Activated naive CD4-positive, alpha-beta T cell treated with anti-CD3 and anti-CD28 coated beads, Interleukin-2, amount 50 U/mL, for 24 hours (primary cell): Measurements from ENCODE around the gene FURIN.
A peak's percentile ranks its signal among the peaks of the same experiment; 100 is the strongest.

Experiments
- H3K27ac Mint-ChIP-seq: one replicate; pipeline ENCODE4 v1.8.0; 2021; ENCODE audit warnings: mild to moderate bottlenecking, mixed read lengths
- H3K27me3 Mint-ChIP-seq: one replicate; pipeline ENCODE4 v1.8.0; 2021; ENCODE audit warnings: mixed read lengths
- H3K36me3 Mint-ChIP-seq: one replicate; pipeline ENCODE4 v1.8.0; 2021; ENCODE audit warnings: mixed read lengths
- H3K4me1 Mint-ChIP-seq: one replicate; pipeline ENCODE4 v1.8.0; 2021; ENCODE audit warnings: mixed read lengths
- H3K4me3 Mint-ChIP-seq: one replicate; pipeline ENCODE4 v1.8.0; 2021; ENCODE audit warnings: mild to moderate bottlenecking, mixed read lengths
- H3K9me3 Mint-ChIP-seq: one replicate; pipeline ENCODE4 v1.8.0; 2021; ENCODE audit warnings: mixed read lengths

Gene FURIN

DNA sequence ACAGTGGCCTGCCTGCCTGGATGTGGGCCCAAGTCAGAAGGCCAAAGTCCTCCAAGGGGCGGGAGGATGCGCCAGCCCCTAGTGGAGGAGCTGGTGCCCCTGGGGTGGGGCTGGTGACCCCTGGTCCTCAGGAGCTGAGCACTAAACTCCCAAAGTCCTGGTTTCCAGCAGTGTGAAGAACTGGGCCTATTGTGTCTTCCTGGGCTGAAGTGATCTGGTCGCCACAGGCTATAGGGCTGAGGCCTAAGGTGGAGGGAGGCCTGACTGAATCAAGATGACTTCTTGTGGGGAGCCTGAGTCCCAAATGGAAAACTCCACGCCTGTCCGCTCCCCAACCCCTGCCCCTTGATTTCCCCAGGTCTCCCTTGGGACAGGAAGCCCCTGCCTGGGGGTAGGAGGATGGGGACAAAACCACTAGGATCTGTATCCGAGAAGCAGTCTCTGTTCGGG, 15.2 kb downstream of the FURIN start:
- Mint-ChIP-seq H3K36me3 (peaks cover 6% of the 10 kb centered on the region), H3K9me3 (no peaks in the 10 kb centered on the region), H3K4me1 (peaks cover 12% of the 10 kb centered on the region), H3K27me3 (peaks cover 3% of the 10 kb centered on the region), H3K4me3 (no peak overlapping the region), H3K27ac (no peak overlapping the region)

DNA sequence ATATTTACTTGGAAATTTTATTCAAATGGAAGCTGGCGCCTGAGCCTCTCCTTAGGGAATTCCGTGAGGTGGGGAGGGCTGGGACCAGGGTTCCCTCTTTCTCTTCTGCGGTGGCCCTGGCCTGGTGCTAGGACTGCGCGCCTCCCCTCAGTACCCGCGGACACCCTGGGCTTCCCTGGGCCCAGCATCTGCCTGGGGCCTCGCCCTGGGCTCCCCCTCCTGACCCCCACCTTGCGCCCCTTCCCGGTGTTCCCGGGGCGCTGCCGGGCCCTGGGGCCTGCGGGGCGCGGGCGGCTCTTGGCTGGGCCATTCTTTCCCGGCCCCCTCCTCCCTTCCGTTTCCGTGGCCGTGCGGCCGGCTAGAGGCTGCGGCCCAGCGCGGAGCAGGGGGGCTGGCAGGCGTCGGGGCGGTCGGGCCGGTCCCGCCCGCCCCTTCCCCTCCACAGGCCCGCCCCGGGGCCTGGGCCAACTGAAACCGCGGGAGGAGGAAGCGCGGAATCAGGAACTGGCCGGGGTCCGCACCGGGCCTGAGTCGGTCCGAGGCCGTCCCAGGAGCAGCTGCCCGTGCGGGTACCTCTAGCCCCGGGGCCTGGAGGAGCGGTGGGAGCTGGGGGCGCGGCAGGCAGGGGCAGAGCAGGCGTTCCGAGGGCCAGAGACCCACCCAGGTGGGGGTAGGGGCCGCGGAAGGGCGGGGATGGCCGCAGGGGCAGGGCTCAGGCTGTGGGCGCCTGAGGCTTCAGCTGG, 15.8 kb downstream of the FURIN start, which contains the start of gene FES:
Gene FES (plus strand): TSS at position 529 of the 743 bp plus-strand sequence. CDS start 542 bp downstream, outside the sequence.
- Mint-ChIP-seq H3K4me1 (peaks cover 12% of the 10 kb centered on the region), H3K36me3 (peaks cover 6% of the 10 kb centered on the region), H3K4me3 (peak within 1 kb of the TSS; percentile 15), H3K9me3 (no peaks in the 10 kb centered on the region), H3K27ac (no peak within 1 kb of the TSS), H3K27me3 (peaks cover 3% of the 10 kb centered on the region)

DNA sequence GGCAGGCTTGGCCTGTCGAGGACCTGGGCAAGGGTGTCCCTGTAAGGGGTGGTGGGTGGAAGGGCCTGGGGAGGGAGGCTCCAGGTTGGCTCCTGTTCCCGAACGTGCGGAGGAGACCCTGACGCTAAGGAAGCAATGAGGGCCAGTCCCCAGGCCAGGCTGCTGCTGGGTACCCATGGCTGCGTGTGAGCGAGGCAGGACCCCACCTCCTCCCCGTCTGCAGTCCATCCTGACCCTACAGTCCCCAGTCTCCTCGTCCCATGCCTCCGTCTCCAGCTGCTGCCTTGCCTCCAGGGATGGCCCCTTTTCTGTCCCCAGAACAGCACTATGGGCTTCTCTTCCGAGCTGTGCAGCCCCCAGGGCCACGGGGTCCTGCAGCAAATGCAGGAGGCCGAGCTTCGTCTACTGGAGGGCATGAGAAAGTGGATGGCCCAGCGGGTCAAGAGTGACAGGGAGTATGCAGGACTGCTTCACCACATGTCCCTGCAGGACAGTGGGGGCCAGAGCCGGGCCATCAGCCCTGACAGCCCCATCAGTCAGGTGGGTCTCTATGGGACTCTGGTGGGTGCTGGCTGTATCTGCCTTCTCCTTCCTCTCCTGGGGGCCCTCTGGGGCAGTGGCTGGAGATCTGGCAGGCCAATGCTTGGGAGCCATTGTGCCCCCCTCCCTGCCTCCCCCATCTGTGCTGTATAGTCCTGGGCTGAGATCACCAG, 16.5 kb downstream of the FURIN start:
- peaks cover 3% of the 10 kb centered on the region for H3K27me3 Mint-ChIP-seq
- H3K9me3 Mint-ChIP-seq: no peaks in the 10 kb centered on the region
- peak overlapping the region; percentile 15 for H3K4me3 Mint-ChIP-seq
- H3K27ac Mint-ChIP-seq: no peak overlapping the region
- peaks cover 2% of the 10 kb centered on the region for H3K36me3 Mint-ChIP-seq
- H3K4me1 Mint-ChIP-seq: peaks cover 12% of the 10 kb centered on the region

DNA sequence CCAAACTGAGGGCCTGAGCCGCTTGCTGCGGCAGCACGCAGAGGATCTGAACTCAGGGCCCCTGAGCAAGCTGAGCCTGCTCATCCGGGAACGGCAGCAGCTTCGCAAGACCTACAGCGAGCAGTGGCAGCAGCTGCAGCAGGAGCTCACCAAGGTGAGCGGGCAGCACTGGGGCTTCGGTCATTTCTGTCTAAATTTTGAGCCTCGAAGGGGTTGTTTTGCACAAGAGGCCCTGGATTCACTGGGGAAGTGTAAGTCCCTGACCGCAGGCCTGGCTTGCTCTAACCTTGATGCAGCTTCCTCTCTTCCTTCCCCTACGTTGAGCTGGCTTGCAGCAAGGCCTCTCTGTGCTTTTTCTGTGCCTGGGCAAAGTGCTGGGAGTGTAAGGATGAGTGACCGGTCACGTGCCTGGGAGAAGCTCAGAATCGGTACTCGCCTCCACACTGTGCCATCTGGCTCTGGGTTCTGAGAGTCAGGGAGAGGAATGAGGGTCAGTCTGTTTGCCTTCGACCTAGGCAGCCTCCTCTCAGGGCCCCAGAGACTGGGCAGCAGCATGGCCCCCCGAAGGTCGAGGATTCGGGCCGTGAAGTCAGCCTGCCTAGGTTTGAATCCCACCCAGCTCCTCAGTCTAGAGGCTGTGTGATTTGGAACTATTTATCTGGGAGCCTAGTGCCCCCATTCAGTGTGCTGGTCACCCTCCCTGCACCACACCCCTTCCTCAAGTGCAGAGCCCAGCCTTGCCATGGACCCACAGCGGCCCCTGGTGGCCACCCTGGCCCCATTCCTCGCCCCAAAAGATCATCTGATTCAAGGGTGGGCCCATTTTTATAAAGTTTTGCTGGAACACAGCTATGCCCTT, 17.3 kb downstream of the FURIN start:
- Mint-ChIP-seq H3K4me3 (peak overlapping the region; percentile 15), H3K36me3 (peaks cover 2% of the 10 kb centered on the region), H3K27ac (no peak overlapping the region), H3K4me1 (peaks cover 12% of the 10 kb centered on the region), H3K9me3 (no peaks in the 10 kb centered on the region), H3K27me3 (peaks cover 3% of the 10 kb centered on the region)

DNA sequence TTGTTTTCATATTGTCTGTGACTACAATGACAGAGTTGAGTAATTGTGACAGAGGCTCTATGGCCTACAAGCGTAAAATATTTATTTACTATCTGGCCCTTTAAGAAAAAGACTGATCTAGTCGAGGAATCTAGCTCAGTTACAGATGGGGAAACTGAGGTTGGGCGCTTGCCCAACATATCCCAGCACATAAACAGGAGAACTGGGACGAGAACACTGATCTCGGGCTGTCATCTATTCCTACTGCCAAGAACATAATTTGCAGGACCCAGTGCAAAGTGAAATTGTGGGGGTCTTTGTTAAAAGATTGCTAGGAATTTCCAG, 17.9 kb downstream of the FURIN start:
- H3K27me3 Mint-ChIP-seq: peaks cover 3% of the 10 kb centered on the region
- no peaks in the 10 kb centered on the region for H3K9me3 Mint-ChIP-seq
- no peak overlapping the region for H3K4me3 Mint-ChIP-seq
- peaks cover 12% of the 10 kb centered on the region for H3K4me1 Mint-ChIP-seq
- peaks cover 2% of the 10 kb centered on the region for H3K36me3 Mint-ChIP-seq
- H3K27ac Mint-ChIP-seq: no peak overlapping the region

DNA sequence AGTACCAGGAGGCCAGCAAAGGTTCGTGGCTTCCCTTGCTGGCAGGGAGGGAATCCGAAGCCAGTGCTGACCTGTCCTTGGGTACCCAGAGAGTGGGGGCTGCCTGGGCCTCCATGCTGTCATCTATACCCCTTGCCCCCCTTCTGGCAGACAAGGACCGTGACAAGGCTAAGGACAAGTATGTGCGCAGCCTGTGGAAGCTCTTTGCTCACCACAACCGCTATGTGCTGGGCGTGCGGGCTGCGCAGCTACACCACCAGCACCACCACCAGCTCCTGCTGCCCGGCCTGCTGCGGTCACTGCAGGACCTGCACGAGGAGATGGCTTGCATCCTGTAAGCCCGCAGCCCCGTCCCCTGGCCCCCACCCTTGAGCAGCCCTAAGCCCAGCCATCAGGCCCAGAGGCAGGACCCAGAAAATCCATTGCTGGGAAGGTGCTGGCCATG, 18.7 kb downstream of the FURIN start:
- Mint-ChIP-seq H3K36me3 (peaks cover 2% of the 10 kb centered on the region), H3K4me1 (peaks cover 12% of the 10 kb centered on the region), H3K27me3 (peaks cover 3% of the 10 kb centered on the region), H3K9me3 (no peaks in the 10 kb centered on the region), H3K4me3 (no peak overlapping the region), H3K27ac (no peak overlapping the region)

DNA sequence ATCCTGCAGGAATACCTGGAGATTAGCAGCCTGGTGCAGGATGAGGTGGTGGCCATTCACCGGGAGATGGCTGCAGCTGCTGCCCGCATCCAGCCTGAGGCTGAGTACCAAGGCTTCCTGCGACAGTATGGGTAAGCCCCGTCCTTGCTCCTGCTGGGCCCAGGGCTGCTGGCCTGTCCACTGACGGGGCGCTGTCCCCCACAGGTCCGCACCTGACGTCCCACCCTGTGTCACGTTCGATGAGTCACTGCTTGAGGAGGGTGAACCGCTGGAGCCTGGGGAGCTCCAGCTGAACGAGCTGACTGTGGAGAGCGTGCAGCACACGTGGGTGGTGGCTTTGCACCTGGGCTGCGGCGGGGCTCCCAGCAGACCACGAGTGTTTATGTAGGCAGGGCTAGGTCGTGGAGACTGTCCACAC, 20.9 kb downstream of the FURIN start:
- H3K4me1 Mint-ChIP-seq: peaks cover 12% of the 10 kb centered on the region
- no peak overlapping the region for H3K4me3 Mint-ChIP-seq
- H3K27ac Mint-ChIP-seq: no peak overlapping the region
- no peaks in the 10 kb centered on the region for H3K36me3 Mint-ChIP-seq
- H3K27me3 Mint-ChIP-seq: peaks cover 3% of the 10 kb centered on the region
- no peaks in the 10 kb centered on the region for H3K9me3 Mint-ChIP-seq

DNA sequence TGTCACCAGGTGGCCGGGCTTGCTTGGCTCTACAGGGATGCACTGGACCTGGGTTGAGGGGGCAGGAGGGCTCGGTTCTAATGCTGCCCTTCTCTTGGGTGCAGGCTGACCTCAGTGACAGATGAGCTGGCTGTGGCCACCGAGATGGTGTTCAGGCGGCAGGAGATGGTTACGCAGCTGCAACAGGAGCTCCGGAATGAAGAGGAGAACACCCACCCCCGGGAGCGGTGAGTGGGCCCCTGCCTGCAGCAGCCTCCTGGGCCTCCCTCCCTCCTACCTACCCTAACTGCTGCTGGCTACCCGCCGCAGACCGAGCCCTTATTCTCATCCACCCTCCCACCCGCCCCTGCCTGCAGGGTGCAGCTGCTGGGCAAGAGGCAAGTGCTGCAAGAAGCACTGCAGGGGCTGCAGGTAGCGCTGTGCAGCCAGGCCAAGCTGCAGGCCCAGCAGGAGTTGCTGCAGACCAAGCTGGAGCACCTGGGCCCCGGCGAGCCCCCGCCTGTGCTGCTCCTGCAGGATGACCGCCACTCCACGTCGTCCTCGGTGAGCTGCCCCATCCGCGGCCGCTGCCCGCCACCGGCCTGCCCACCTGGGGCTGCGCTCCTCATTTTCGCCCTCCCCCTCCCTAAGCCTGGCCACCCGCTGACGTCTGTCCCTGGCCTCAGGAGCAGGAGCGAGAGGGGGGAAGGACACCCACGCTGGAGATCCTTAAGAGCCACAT, 21.5 kb downstream of the FURIN start:
- H3K4me3 Mint-ChIP-seq: no peak overlapping the region
- peaks cover 2% of the 10 kb centered on the region for H3K27me3 Mint-ChIP-seq
- no peaks in the 10 kb centered on the region for H3K9me3 Mint-ChIP-seq
- peaks cover 10% of the 10 kb centered on the region for H3K4me1 Mint-ChIP-seq
- H3K27ac Mint-ChIP-seq: no peak overlapping the region
- no peaks in the 10 kb centered on the region for H3K36me3 Mint-ChIP-seq

DNA sequence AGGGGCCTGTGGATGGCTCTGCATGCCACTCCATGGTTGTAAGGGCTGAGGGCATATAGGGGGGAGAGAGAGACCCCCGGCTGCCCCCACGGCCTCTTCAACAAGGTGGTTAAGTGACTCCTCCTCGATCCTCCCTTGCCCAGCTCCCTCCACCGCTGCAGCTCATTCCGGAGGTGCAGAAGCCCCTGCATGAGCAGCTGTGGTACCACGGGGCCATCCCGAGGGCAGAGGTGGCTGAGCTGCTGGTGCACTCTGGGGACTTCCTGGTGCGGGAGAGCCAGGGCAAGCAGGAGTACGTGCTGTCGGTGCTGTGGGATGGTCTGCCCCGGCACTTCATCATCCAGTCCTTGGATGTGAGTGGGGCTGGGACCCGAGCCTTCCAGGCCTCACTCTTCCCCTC, 22.5 kb downstream of the FURIN start:
- no peaks in the 10 kb centered on the region for H3K27me3 Mint-ChIP-seq
- no peaks in the 10 kb centered on the region for H3K36me3 Mint-ChIP-seq
- peaks cover 4% of the 10 kb centered on the region for H3K4me1 Mint-ChIP-seq
- no peaks in the 10 kb centered on the region for H3K9me3 Mint-ChIP-seq
- H3K4me3 Mint-ChIP-seq: no peak overlapping the region
- H3K27ac Mint-ChIP-seq: no peak overlapping the region

DNA sequence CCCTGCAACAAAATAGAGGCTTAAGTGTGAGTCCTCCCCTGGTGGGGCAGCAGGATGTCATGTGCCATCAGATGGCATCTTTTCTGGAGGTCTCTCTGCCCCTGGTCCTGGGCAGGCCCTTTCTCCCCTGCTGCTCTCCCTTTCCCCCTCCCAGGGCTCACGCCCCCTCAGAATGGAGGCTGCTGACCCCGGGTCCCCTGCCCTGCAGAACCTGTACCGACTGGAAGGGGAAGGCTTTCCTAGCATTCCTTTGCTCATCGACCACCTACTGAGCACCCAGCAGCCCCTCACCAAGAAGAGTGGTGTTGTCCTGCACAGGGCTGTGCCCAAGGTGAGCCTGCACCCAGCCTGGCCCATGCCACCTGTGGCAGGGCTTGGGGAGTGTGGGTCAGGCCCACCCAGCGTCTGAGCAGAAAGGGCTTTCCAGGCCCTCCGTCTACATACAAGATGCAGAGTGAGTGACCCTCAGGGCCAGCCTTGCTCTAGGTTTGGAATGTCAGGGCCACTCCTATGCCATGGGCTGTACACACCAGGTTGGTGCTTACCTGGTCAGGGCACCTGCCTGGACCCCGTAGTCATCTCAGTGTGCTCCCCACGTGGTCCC, 23.1 kb downstream of the FURIN start:
- H3K27me3 Mint-ChIP-seq: no peaks in the 10 kb centered on the region
- no peaks in the 10 kb centered on the region for H3K36me3 Mint-ChIP-seq
- H3K9me3 Mint-ChIP-seq: no peaks in the 10 kb centered on the region
- no peak overlapping the region for H3K4me3 Mint-ChIP-seq
- no peaks in the 10 kb centered on the region for H3K4me1 Mint-ChIP-seq
- H3K27ac Mint-ChIP-seq: no peak overlapping the region

DNA sequence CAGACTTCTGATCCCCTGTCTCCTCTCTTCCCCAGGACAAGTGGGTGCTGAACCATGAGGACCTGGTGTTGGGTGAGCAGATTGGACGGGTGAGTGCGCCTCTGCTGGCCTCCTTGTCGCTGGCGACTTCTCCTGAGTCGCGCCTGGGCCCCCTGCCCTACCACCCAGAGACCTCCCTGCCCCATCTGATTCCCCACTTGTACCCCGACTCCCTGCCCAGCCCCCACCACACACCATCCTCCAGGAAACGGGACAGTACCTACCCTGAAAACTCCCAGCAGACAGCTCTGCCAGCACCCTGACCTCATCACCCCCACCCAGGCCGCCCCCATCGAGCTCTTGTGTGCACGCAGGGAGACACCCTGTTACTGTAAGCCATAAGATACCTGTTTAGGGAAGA, 23.6 kb downstream of the FURIN start:
- Mint-ChIP-seq H3K4me1 (no peaks in the 10 kb centered on the region), H3K9me3 (no peaks in the 10 kb centered on the region), H3K4me3 (no peak overlapping the region), H3K27ac (no peak overlapping the region), H3K27me3 (no peaks in the 10 kb centered on the region), H3K36me3 (no peaks in the 10 kb centered on the region)

DNA sequence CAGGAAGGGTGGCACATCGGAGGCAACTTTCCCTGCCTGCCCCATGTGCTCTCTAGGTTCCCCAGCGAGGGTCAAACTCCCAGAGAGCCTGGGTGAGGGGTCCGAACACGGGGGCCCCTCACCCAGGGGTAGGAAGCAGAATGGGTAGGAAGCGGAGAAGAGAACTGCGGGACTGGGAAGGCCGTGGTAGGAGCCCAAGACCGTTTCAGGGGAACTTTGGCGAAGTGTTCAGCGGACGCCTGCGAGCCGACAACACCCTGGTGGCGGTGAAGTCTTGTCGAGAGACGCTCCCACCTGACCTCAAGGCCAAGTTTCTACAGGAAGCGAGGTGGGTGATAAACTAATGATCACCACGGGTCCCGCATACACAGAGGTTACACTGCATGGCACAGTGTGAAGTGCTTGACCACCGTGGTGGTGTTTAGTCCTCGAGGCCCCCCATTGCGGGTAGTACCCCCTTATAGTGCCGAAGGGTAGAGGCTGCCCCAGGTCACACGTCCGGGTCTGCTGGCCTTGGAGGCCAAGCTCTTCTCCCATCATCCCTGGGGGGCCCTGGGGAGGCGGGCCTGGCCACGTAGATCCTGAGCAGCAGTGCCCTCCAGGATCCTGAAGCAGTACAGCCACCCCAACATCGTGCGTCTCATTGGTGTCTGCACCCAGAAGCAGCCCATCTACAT, 24.2 kb downstream of the FURIN start:
- Mint-ChIP-seq H3K4me1 (no peaks in the 10 kb centered on the region), H3K36me3 (no peaks in the 10 kb centered on the region), H3K27ac (no peak overlapping the region), H3K27me3 (no peaks in the 10 kb centered on the region), H3K9me3 (no peaks in the 10 kb centered on the region), H3K4me3 (no peak overlapping the region)

DNA sequence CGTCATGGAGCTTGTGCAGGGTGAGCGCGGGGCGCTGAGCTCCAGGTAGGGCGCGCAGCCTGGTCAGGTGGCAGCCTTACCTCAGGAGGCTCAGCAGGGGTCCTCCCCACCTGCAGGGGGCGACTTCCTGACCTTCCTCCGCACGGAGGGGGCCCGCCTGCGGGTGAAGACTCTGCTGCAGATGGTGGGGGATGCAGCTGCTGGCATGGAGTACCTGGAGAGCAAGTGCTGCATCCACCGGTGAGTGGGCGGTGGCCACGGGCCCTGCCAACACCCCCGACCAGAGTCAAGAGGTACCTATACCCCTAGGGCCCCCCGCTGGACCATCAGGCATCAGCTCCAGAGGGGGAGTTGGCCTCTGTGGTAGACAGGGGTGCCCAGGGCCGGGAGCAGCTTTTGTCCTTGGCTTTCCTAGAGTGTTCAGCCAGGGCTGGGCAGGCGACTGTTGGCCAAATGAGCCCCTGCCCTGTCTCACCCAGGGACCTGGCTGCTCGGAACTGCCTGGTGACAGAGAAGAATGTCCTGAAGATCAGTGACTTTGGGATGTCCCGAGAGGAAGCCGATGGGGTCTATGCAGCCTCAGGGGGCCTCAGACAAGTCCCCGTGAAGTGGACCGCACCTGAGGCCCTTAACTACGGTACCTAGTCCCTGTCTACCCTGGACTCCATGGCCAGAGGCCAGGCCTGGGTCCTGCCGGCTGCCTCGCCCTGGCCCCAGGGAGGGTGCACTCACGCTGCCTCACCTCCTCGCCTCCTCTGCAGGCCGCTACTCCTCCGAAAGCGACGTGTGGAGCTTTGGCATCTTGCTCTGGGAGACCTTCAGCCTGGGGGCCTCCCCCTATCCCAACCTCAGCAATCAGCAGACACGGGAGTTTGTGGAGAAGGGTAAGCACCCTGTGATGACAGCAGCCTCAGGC, 25.0 kb downstream of the FURIN start:
- Mint-ChIP-seq H3K9me3 (no peaks in the 10 kb centered on the region), H3K27ac (no peak overlapping the region), H3K4me1 (no peaks in the 10 kb centered on the region), H3K4me3 (no peak overlapping the region), H3K27me3 (no peaks in the 10 kb centered on the region), H3K36me3 (no peaks in the 10 kb centered on the region)
